ENCODE data around the gene FHOD3. TPM values are rescaled to one million over a fixed set of nuclear protein-coding genes. Genes with fewer than 3 reads are reported as not detected.

The FHOD3 gene
- total and polyA plus RNA-seq, 9 of the 15 experiments (the other 6 are each of a cell fraction or from before 2014, with no cell fraction given), result 0.11 TPM; not detected in 8

DNA sequence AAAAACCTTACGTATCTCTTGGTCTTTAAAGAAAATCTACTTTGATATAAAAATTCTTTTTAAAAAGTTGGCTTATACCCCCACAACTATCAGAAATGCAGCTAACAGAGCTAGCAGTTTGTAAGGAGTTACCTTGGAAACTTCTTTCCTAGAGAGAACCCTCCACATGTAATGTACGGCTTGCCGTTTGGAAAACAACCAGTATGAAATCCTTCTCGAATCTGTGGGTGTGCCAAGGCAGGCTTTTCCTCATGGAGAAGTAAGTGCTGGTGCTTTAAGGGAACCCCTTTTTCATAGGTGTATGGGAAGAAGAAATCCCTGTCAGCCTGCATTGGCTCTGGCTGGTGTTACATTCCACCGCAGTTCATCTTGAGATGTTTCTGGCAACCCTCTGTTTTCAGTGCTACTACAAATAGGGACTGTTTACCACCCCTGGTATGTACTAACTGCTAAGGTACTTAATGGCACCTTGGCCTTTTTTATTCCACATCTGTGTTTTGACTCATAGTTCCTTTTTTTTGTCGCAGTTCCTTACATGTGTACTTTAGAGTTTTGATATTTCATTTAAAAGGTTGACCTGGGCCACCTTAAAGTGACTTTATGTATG is 248.4 kb downstream of the FHOD3 start:
- Histone ChIP-seq H3K36me3 (ENCODE audit: control insufficient read depth, insufficient read depth, low read length) (no peaks in the 10 kb centered on the region), H2AFZ (ENCODE audit: low read depth, low read length) (no peak overlapping the region), H4K20me1 (replicated peaks; ENCODE audit: control insufficient read depth, insufficient read depth, low read length) (no peaks in the 10 kb centered on the region), H3K79me2 (ENCODE audit: control insufficient read depth, insufficient read depth, low read length) (no peaks in the 10 kb centered on the region), H3K9ac (ENCODE audit: insufficient read depth in 1 of 2, low read depth in 2 of 2, low read length in 2 of 2) (no peak overlapping the region), H3K27me3 (ENCODE audit: control insufficient read depth in 2 of 2, insufficient read depth in 2 of 2, low read length in 2 of 2) (peaks cover 15 to 22% of the 10 kb centered on the region in 2 experiments; a peak in 4 of 5 replicates), H3K9me3 (replicated peaks; ENCODE audit: control insufficient read depth, insufficient read depth, low read depth, low read length) (no peaks in the 10 kb centered on the region), H3K4me1 (replicated peaks in 1 of 2; ENCODE audit: control insufficient read depth in 2 of 2, insufficient read depth in 2 of 2, low read length in 2 of 2) (no peaks in the 10 kb centered on the region), H3K27ac (ENCODE audit: extremely low read depth, low read depth, low read length) (no peak overlapping the region), H3K9me1 (ENCODE audit: control insufficient read depth, insufficient read depth, low read length) (no peaks in the 10 kb centered on the region), H3K4me2 (ENCODE audit: insufficient read depth, low read length) (no peak overlapping the region), H3K4me3 (no peak overlapping the region)
- CTCF ChIA-PET (ENCODE audit: low intra/inter-chr PET ratio), result no interaction called here
- FAIRE-seq (no peak), DNase-seq (ENCODE audit: extremely low read depth in 1 of 4, low spot score in 3 of 4) (no peak), ATAC-seq (no peak)
- POLR2A ChIA-PET, result no interaction called here
- WGBS (ENCODE audit: insufficient coverage, low coverage, missing lambda C conversion rate), result 0% methylated on average over 6 of the region's 6 CpGs
- in situ Hi-C loops (cut with MboI), result no loop called here
- BruUV-seq (replicated peaks), result no TSS peak
- TF ChIP-seq KLF13 (tag; IDR thresholded peaks at IDR 0.05; ENCODE audit: borderline replicate concordance, low read depth) (no peak), POLR2B (IDR thresholded peaks at IDR 0.05; ENCODE audit: low read depth, partially characterized antibody) (no peak), XRCC4 (IDR thresholded peaks at IDR 0.05; ENCODE audit: extremely low read depth, insufficient read depth, insufficient read length) (no peak), TRIM24 (IDR thresholded peaks at IDR 0.05) (no peak), CREM (IDR thresholded peaks at IDR 0.05; ENCODE audit: low read depth) (no peak), GABPB2 (CRISPR knock-in tag; conservative IDR thresholded peaks at IDR 0.05) (no peak), ASH1L (IDR thresholded peaks at IDR 0.05; ENCODE audit: borderline replicate concordance, low read depth, partially characterized antibody) (no peak), ZBED1 (IDR thresholded peaks at IDR 0.05) (no peak), RFX1 (IDR thresholded peaks at IDR 0.05) (no peak), ZBTB8A (IDR thresholded peaks at IDR 0.05; ENCODE audit: partially characterized antibody) (no peak), EHMT2 (IDR thresholded peaks at IDR 0.05) (no peak), MTA3 (IDR thresholded peaks at IDR 0.05; ENCODE audit: borderline replicate concordance) (no peak), GTF2E2 (tag; IDR thresholded peaks at IDR 0.05) (no peak), MED1 (CRISPR knock-in tag; IDR thresholded peaks at IDR 0.05; ENCODE audit: borderline replicate concordance) (no peak), SIX5 (IDR thresholded peaks at IDR 0.05; ENCODE audit: borderline replicate concordance in 1 of 2, insufficient read depth in 1 of 2, low read depth in 1 of 2, low read length in 2 of 2) (no peak), HEY1 (CRISPR knock-in tag; IDR thresholded peaks at IDR 0.05; ENCODE audit: borderline replicate concordance) (no peak), CC2D1A (IDR thresholded peaks at IDR 0.05) (no peak), NUFIP1 (IDR thresholded peaks at IDR 0.05; ENCODE audit: partially characterized antibody) (no peak)
- TF ChIP-seq, protein P1, sequence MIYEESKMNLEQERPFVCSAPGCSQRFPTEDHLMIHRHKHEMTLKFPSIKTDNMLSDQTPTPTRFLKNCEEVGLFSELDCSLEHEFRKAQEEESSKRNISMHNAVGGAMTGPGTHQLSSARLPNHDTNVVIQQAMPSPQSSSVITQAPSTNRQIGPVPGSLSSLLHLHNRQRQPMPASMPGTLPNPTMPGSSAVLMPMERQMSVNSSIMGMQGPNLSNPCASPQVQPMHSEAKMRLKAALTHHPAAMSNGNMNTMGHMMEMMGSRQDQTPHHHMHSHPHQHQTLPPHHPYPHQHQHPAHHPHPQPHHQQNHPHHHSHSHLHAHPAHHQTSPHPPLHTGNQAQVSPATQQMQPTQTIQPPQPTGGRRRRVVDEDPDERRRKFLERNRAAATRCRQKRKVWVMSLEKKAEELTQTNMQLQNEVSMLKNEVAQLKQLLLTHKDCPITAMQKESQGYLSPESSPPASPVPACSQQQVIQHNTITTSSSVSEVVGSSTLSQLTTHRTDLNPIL (CRISPR knock-in tag; IDR thresholded peaks at IDR 0.05), result no peak
- TF ChIP-seq, protein P2, sequence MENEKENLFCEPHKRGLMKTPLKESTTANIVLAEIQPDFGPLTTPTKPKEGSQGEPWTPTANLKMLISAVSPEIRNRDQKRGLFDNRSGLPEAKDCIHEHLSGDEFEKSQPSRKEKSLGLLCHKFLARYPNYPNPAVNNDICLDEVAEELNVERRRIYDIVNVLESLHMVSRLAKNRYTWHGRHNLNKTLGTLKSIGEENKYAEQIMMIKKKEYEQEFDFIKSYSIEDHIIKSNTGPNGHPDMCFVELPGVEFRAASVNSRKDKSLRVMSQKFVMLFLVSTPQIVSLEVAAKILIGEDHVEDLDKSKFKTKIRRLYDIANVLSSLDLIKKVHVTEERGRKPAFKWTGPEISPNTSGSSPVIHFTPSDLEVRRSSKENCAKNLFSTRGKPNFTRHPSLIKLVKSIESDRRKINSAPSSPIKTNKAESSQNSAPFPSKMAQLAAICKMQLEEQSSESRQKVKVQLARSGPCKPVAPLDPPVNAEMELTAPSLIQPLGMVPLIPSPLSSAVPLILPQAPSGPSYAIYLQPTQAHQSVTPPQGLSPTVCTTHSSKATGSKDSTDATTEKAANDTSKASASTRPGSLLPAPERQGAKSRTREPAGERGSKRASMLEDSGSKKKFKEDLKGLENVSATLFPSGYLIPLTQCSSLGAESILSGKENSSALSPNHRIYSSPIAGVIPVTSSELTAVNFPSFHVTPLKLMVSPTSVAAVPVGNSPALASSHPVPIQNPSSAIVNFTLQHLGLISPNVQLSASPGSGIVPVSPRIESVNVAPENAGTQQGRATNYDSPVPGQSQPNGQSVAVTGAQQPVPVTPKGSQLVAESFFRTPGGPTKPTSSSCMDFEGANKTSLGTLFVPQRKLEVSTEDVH (IDR thresholded peaks at IDR 0.05; ENCODE audit: low read depth, partially characterized antibody), result no peak
- intact Hi-C loops (cut with micrococcal nuclease), result no loop called here

Measured in K562 (cell line).